Left lung (tissue), 10 donors: ENCODE data around the gene SLC35G1. TPM values are rescaled to one million over a fixed set of nuclear protein-coding genes. Genes with fewer than 3 reads are reported as not detected.
A peak's percentile ranks its signal among the peaks of the same experiment; 100 is the strongest.

Experiments
- ATAC-seq: fragments of 200-7000 bp; cut with Tn5 transposase; one replicate; pipeline ENCODE4 v1.9.1; 2020; ENCODE audit warnings: moderate library complexity
- DNase-seq, 4 donors: peaks; one replicate each; pipeline ENCODE4 v3.0.0-alpha.2; 2013 to 2020
- H3K27ac ChIP-seq, 2 donors: fragments of 200-600 bp; sonication (generic) in 1 of 2; one replicate each; pipeline versions ENCODE4 v1.5.0 to v1.8.0; 2020 to 2021
- H3K27me3 ChIP-seq, 2 donors: fragments of 200-600 bp; sonication (generic) in 1 of 2; one replicate each; pipeline versions ENCODE4 v1.5.0 to v1.8.0; 2020 to 2021
- H3K36me3 ChIP-seq, 2 donors: fragments of 200-600 bp; sonication (generic) in 1 of 2; one replicate each; pipeline versions ENCODE4 v1.5.0 to v1.8.0; 2020 to 2021
- H3K4me1 ChIP-seq, 2 donors: fragments of 200-600 bp; one replicate each; pipeline ENCODE4 v1.8.0; 2021
- H3K4me3 ChIP-seq, 2 donors: fragments of 200-600 bp; sonication (generic) in 1 of 2; one replicate each; pipeline versions ENCODE4 v1.5.0 to v1.8.0; 2020 to 2021; ENCODE audit warnings: mild to moderate bottlenecking in 1 of 2
- H3K9me3 ChIP-seq, 2 donors: fragments of 200-600 bp; sonication (generic) in 1 of 2; one replicate each; pipeline versions ENCODE4 v1.5.0 to v1.8.0; 2020 to 2021
- CTCF ChIP-seq, 2 donors: fragments of 200-600 bp; sonication (generic) in 1 of 2; IDR thresholded peaks; one replicate each; pipeline versions ENCODE4 v1.5.0 to v1.8.0; 2021; ENCODE audit warnings: antibody characterized with exemption in 2 of 2
- intact Hi-C, 2 donors: fragments of 100-400 bp; cut with DNase I; formaldehyde crosslinking; loops; one replicate each; pipeline versions ENCODE4 v1.11.2 to v1.14.2; 2022
- polyA plus RNA-seq, 6 donors: library from polyadenylated mRNA; unstranded; fragments of 120-200 nt; gene quantifications; one replicate each; pipeline ENCODE4 v1.2.1, GENCODE V29; 2013; ENCODE audit not compliant: insufficient read length in 6 of 6
- total RNA-seq, 2 donors: library from RNA; stranded (reverse); fragmentation: NEBNext Ultra II Directional; extraction: Animal tissue kit (Norgen Biotek cat#: 25700); gene quantifications; one replicate each; pipeline ENCODE4 v1.2.1, GENCODE V29; 2021
- donor health status: DM: no; HTN: yes; CAD: no.
- donor health status: DM: no; HTN: no; CAD: no.

Gene SLC35G1
- total and polyA plus RNA-seq, 8 donors, result 3.7 to 8.7 (median 7.5) TPM

GRCh38 chr10:93894516-93895378 lies 969 bp downstream of the SLC35G1 start:
- Histone ChIP-seq H3K27me3 (peaks cover 0 to 13% of the 10 kb centered on the region in 2 donors), H3K27ac (no peak overlapping the region), H3K4me3 (peak overlapping the region; percentile 68 to 97), H3K9me3 (no peaks in the 10 kb centered on the region), H3K36me3 (no peaks in the 10 kb centered on the region), H3K4me1 (peaks cover 0 to 15% of the 10 kb centered on the region in 2 donors)
- TF ChIP-seq CTCF (IDR thresholded peaks at IDR 0.05), result no peak
- intact Hi-C loops, result no loop called here
- ATAC-seq, result no peak
- DNase-seq, result no peak

- Histone ChIP-seq H3K27ac (no peak overlapping the region), H3K4me1 (peaks cover 0 to 15% of the 10 kb centered on the region in 2 donors), H3K9me3 (no peaks in the 10 kb centered on the region), H3K36me3 (no peaks in the 10 kb centered on the region), H3K27me3 (peaks cover 0 to 13% of the 10 kb centered on the region in 2 donors), H3K4me3 (no peak overlapping the region)
- ATAC-seq (no peak), DNase-seq (no peak)
- TF ChIP-seq CTCF (IDR thresholded peaks at IDR 0.05), result no peak
- intact Hi-C loops, result no loop called here
Observed at GRCh38 chr10:93897070-93897780, 3.4 kb downstream of the SLC35G1 start.

- DNase-seq, result no peak
- Histone ChIP-seq H3K27me3 (peaks cover 0 to 10% of the 10 kb centered on the region in 2 donors), H3K9me3 (no peaks in the 10 kb centered on the region), H3K27ac (no peak overlapping the region), H3K4me3 (no peak overlapping the region), H3K4me1 (peaks cover 0 to 15% of the 10 kb centered on the region in 2 donors), H3K36me3 (no peaks in the 10 kb centered on the region)
- no peak for TF ChIP-seq CTCF (IDR thresholded peaks at IDR 0.05)
- ATAC-seq, result no peak
- intact Hi-C loops, result no loop called here
Observed at GRCh38 chr10:93899109-93899508, 5.3 kb downstream of the SLC35G1 start.

- intact Hi-C loops, result no loop called here
- no peaks in the 10 kb centered on the region for H3K27me3 ChIP-seq
- no peaks in the 10 kb centered on the region for H3K4me1 ChIP-seq
- no peak for TF ChIP-seq CTCF (IDR thresholded peaks at IDR 0.05)
- no peaks in the 10 kb centered on the region for H3K36me3 ChIP-seq
- no peak overlapping the region for H3K4me3 ChIP-seq
- ATAC-seq, result no peak
- H3K9me3 ChIP-seq, result no peaks in the 10 kb centered on the region
- no peak for DNase-seq
- H3K27ac ChIP-seq, result no peak overlapping the region
Observed at GRCh38 chr10:93903051-93903450, 9.3 kb downstream of the SLC35G1 start.

GRCh38 chr10:93904901-93905300 lies 11.1 kb downstream of the SLC35G1 start:
- peak; percentile 60 for ATAC-seq
- no peak for DNase-seq

More at GRCh38 chr10:93904901-93905300, 11.1 kb downstream of the SLC35G1 start:
- H3K9me3 ChIP-seq, result no peaks in the 10 kb centered on the region
- H3K27ac ChIP-seq, result no peak overlapping the region
- no peak for TF ChIP-seq CTCF (IDR thresholded peaks at IDR 0.05)
- no peaks in the 10 kb centered on the region for H3K36me3 ChIP-seq
- H3K4me1 ChIP-seq, result no peaks in the 10 kb centered on the region
- H3K27me3 ChIP-seq, result no peaks in the 10 kb centered on the region
- H3K4me3 ChIP-seq, result no peak overlapping the region
- intact Hi-C loops, result no loop called here
